Esophagus (tissue), 2 donors: Measurements from ENCODE around the gene USP11. TPM values are rescaled to one million over a fixed set of nuclear protein-coding genes. Genes with fewer than 3 reads are reported as not detected.

Experiments used
- H3K27ac ChIP-seq, 2 donors: one replicate each; pipeline ENCODE4 v1.5.1; 2013; ENCODE audit warnings: low read depth in 2 of 2, mild to moderate bottlenecking in 2 of 2, inconsistent platforms in 1 of 2, low read length in 1 of 2, moderate library complexity in 1 of 2
- H3K27me3 ChIP-seq, 2 donors: one replicate each; pipeline ENCODE4 v1.6.1; 2013; ENCODE audit warnings: low read length in 2 of 2, control low read depth in 1 of 2, mild to moderate bottlenecking in 1 of 2; ENCODE audit not compliant: insufficient read depth in 2 of 2, control insufficient read depth in 1 of 2
- H3K36me3 ChIP-seq, 2 donors: one replicate each; pipeline ENCODE4 v1.6.1; 2013; ENCODE audit warnings: low read length in 1 of 2; ENCODE audit not compliant: control insufficient read depth in 2 of 2, insufficient read depth in 2 of 2
- H3K4me1 ChIP-seq, 2 donors: one replicate each; pipeline ENCODE4 v1.6.1; 2013; ENCODE audit warnings: low read length in 1 of 2; ENCODE audit not compliant: control insufficient read depth in 2 of 2, insufficient read depth in 2 of 2
- H3K4me3 ChIP-seq, 2 donors: one replicate each; pipeline ENCODE4 v1.5.1; 2013; ENCODE audit warnings: low read length in 2 of 2, mild to moderate bottlenecking in 2 of 2, low read depth in 1 of 2, moderate library complexity in 1 of 2
- H3K9me3 ChIP-seq, 2 donors: one replicate each; pipeline ENCODE4 v1.6.1; 2013; ENCODE audit warnings: mild to moderate bottlenecking in 2 of 2, low read depth in 1 of 2, low read length in 1 of 2, moderate library complexity in 1 of 2; ENCODE audit not compliant: control insufficient read depth in 2 of 2, insufficient read depth in 1 of 2
- WGBS, 2 donors: extraction: QIAGEN DNeasy Blood & Tissue Kit; methylation state at CpG; one replicate each; pipeline ENCODE4 v1.1.7; 2013; 5-methylcytosine and 5-hydroxymethylcytosine counted together
- polyA plus RNA-seq, 2 donors: library from polyadenylated mRNA; stranded (reverse); fragments of 200-250 nt; gene quantifications; one replicate each; pipeline ENCODE4 v1.2.3, GENCODE V29; 2013
- donor health status: healthy with polysubstance abuse.
- donor health status: Bipolar disorder and iron deficiency.

The USP11 gene
- polyA plus RNA-seq, 2 donors = 11.3 to 13.6 TPM

GRCh38 chrX:47241201-47242011, 8.6 kb downstream of the USP11 start:
- Histone ChIP-seq H3K4me1 (no peaks in the 10 kb centered on the region), H3K27ac (no peak overlapping the region), H3K36me3 (peaks cover 0 to 30% of the 10 kb centered on the region in 2 donors), H3K4me3 (no peak overlapping the region), H3K9me3 (no peaks in the 10 kb centered on the region), H3K27me3 (no peaks in the 10 kb centered on the region)
- 92 to 96% methylated on average over 18 of the region's 18 CpGs for WGBS, 2 donors

- Histone ChIP-seq H3K27ac (no peak overlapping the region), H3K4me1 (no peaks in the 10 kb centered on the region), H3K9me3 (no peaks in the 10 kb centered on the region), H3K36me3 (peaks cover 0 to 31% of the 10 kb centered on the region in 2 donors), H3K4me3 (no peak overlapping the region), H3K27me3 (no peaks in the 10 kb centered on the region)
- WGBS, 2 donors = 92 to 93% methylated on average over 10 of the region's 10 CpGs
These were observed 9.5 kb downstream of the USP11 start for GRCh38 chrX:47242321-47242720.

GRCh38 chrX:47243351-47243750, 10.5 kb downstream of the USP11 start:
- 91 to 94% methylated on average over 14 of the region's 14 CpGs for WGBS, 2 donors
- Histone ChIP-seq H3K4me3 (no peak overlapping the region), H3K27me3 (no peaks in the 10 kb centered on the region), H3K4me1 (no peaks in the 10 kb centered on the region), H3K27ac (no peak overlapping the region), H3K9me3 (no peaks in the 10 kb centered on the region), H3K36me3 (peaks cover 0 to 37% of the 10 kb centered on the region in 2 donors)

DNA sequence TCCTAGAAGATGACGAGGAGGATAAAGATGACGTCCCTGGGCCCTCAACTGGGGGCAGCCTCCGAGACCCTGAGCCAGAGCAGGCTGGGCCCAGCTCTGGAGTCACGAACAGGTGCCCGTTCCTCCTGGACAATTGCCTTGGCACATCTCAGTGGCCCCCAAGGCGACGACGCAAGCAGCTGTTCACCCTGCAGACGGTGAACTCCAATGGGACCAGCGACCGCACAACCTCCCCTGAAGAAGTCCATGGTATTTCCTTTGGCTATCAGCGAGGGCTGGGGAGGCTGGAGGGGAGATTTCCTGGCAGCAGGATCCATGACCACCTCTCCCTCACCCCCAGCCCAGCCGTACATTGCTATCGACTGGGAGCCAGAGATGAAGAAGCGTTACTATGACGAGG, 11.9 kb downstream of the USP11 start:
- Histone ChIP-seq H3K36me3 (peaks cover 0 to 36% of the 10 kb centered on the region in 2 donors), H3K27ac (no peak overlapping the region), H3K4me1 (no peaks in the 10 kb centered on the region), H3K27me3 (no peaks in the 10 kb centered on the region), H3K4me3 (no peak overlapping the region), H3K9me3 (no peaks in the 10 kb centered on the region)
- WGBS, 2 donors = 90 to 95% methylated on average over 16 of the region's 16 CpGs

- Histone ChIP-seq H3K4me1 (no peaks in the 10 kb centered on the region), H3K27me3 (no peaks in the 10 kb centered on the region), H3K36me3 (peaks cover 0 to 34% of the 10 kb centered on the region in 2 donors), H3K4me3 (no peak overlapping the region), H3K9me3 (no peaks in the 10 kb centered on the region), H3K27ac (no peak overlapping the region)
- WGBS, 2 donors = 83 to 92% methylated on average over 10 of the region's 10 CpGs
These were observed 12.3 kb downstream of the USP11 start for GRCh38 chrX:47245156-47245555.

- H3K27ac ChIP-seq = no peak overlapping the region
- H3K4me1 ChIP-seq = no peaks in the 10 kb centered on the region
- peaks cover 0 to 19% of the 10 kb centered on the region in 2 donors for H3K36me3 ChIP-seq
- H3K27me3 ChIP-seq = no peaks in the 10 kb centered on the region
- no peaks in the 10 kb centered on the region for H3K9me3 ChIP-seq
- no peak overlapping the region for H3K4me3 ChIP-seq
- WGBS, 2 donors = 77 to 81% methylated on average over 23 of the region's 23 CpGs
These were observed 14.6 kb downstream of the USP11 start for GRCh38 chrX:47247206-47247998.

DNA sequence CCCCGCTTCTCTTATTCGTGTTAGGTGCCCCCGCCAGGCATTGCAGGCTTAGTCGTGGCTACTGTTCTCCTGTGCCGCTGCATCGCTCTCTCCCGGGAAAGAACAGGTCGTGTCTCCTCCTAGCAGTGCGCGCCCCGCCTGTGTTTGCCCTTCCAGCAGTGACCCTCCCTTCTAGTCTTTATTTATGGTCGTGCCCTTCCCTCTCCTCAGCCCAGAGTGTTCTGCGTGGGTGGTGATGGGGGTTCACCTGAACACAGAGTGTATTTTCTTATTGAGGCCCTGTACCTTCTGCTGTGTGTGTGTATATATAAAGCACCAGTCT, 15.2 kb downstream of the USP11 start:
- H3K4me3 ChIP-seq = no peak overlapping the region
- H3K27ac ChIP-seq = no peak overlapping the region
- H3K4me1 ChIP-seq = no peaks in the 10 kb centered on the region
- no peaks in the 10 kb centered on the region for H3K27me3 ChIP-seq
- H3K36me3 ChIP-seq = peaks cover 0 to 19% of the 10 kb centered on the region in 2 donors
- WGBS, 2 donors = 74 to 82% methylated on average over 13 of the region's 13 CpGs
- no peaks in the 10 kb centered on the region for H3K9me3 ChIP-seq

DNA sequence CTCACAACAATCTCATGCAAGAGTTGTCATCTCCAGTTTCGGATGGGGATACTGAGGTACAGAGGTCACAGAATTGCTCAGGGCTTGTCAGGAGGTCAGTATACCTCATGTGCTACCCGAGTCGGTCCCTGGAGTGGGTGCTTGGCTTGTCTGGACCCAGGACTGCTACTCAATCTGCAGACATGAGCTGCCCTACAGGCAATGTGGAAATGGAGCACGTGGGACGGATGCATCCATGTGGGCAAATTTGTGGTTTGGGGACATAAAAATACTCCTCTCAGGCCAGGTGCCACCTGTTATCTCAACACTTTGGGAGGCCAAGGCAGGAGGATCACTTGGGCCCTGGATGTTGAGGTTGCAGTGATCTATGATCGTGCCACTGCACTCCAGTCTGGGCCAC, 15.8 kb downstream of the USP11 start:
- whole genome bisulfite sequencing, 2 donors = 80 to 92% methylated on average over 6 of the region's 6 CpGs
- no peaks in the 10 kb centered on the region for H3K4me1 ChIP-seq
- no peaks in the 10 kb centered on the region for H3K9me3 ChIP-seq

DNA sequence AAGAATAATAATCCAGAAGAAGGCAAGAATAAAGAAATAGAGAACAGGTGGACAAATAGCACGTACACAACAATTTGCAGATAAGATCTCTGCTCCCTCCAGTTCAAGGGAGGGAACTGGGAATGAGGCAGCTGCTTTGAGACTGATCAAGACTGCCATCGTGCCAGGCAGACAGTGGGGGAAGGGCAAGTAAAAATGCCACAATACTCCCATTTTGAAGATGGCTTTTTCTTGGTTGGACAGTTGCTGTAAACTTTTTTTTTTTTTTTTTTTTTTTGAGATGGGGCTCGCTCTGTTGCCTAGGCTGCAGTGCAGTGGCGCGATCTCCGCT, 17.2 kb downstream of the USP11 start:
- H3K4me3 ChIP-seq = no peak overlapping the region
- H3K36me3 ChIP-seq = peaks cover 0 to 12% of the 10 kb centered on the region in 2 donors
- 88 to 90% methylated on average over 6 of the region's 6 CpGs for WGBS, 2 donors
- no peaks in the 10 kb centered on the region for H3K27me3 ChIP-seq
- no peaks in the 10 kb centered on the region for H3K9me3 ChIP-seq
- no peaks in the 10 kb centered on the region for H3K4me1 ChIP-seq
- H3K27ac ChIP-seq = no peak overlapping the region

More for the DNA sequence above, 15.8 kb downstream of the USP11 start:
- H3K4me3 ChIP-seq = no peak overlapping the region
- H3K27ac ChIP-seq = no peak overlapping the region
- H3K27me3 ChIP-seq = no peaks in the 10 kb centered on the region
- peaks cover 0 to 16% of the 10 kb centered on the region in 2 donors for H3K36me3 ChIP-seq
